HG02970 (cell line): ENCODE data around the gene TEX26.

Experiments used
- ATAC-seq: cut with Tn5 transposase; IDR thresholded peaks from one replicate; pipeline ENCODE4 v1.9.1; 2021; ENCODE audit warnings: mild to moderate bottlenecking, moderate library complexity, moderate number of reproducible peaks; ENCODE audit not compliant: unreplicated experiment, low FRiP score

Gene TEX26

GRCh38 chr13:30972888-30973377 lies 40.5 kb downstream of the TEX26 start:
- no peak for ATAC-seq

- ATAC-seq: no peak
These were observed 41.9 kb downstream of the TEX26 start for GRCh38 chr13:30974350-30974749.

- no peak for ATAC-seq
These were observed 43.6 kb downstream of the TEX26 start for GRCh38 chr13:30976025-30976424.

- no peak for ATAC-seq
These were observed 46.8 kb downstream of the TEX26 start for GRCh38 chr13:30978981-30979956.

GRCh38 chr13:30982506-30982905 lies 50.0 kb downstream of the TEX26 start:
- ATAC-seq: no peak

GRCh38 chr13:30982906-30983305 lies 50.5 kb downstream of the TEX26 start:
- ATAC-seq: no peak

GRCh38 chr13:30983431-30983830 lies 51.0 kb downstream of the TEX26 start:
- no peak for ATAC-seq

- no peak for ATAC-seq
These were observed 52.2 kb downstream of the TEX26 start for GRCh38 chr13:30984620-30985019.

- no peak for ATAC-seq
These were observed 53.3 kb downstream of the TEX26 start for GRCh38 chr13:30985637-30986205.

GRCh38 chr13:30991184-30991583 lies 58.7 kb downstream of the TEX26 start:
- ATAC-seq: no peak

- ATAC-seq: no peak
These were observed 59.5 kb downstream of the TEX26 start for GRCh38 chr13:30991922-30992321.

GRCh38 chr13:30995331-30995730 lies 62.9 kb downstream of the TEX26 start:
- ATAC-seq: no peak

- ATAC-seq: no peak
These were observed 65.2 kb downstream of the TEX26 start for GRCh38 chr13:30997697-30998096.

- no peak for ATAC-seq
These were observed 66.0 kb downstream of the TEX26 start for GRCh38 chr13:30998136-30999088.

- ATAC-seq: no peak
These were observed 68.4 kb downstream of the TEX26 start for GRCh38 chr13:31000889-31001288.

GRCh38 chr13:31001647-31002046 lies 69.2 kb downstream of the TEX26 start:
- no peak for ATAC-seq

- no peak for ATAC-seq
These were observed 72.6 kb downstream of the TEX26 start for GRCh38 chr13:31005066-31005465.

- ATAC-seq: no peak
These were observed 75.0 kb downstream of the TEX26 start for GRCh38 chr13:31007417-31007816.

GRCh38 chr13:31008400-31009115 lies 76.1 kb downstream of the TEX26 start:
- ATAC-seq: no peak

GRCh38 chr13:31009166-31009565 lies 76.7 kb downstream of the TEX26 start:
- no peak for ATAC-seq
